Panc1 (cell line): ENCODE data around the gene COX17. TPM values are rescaled to one million over a fixed set of nuclear protein-coding genes. Genes with fewer than 3 reads are reported as not detected.

Experiments used
- ATAC-seq: fragments of 200-7000 bp; cut with Tn5 transposase; 2 replicates; pipeline ENCODE4 v1.9.1; 2020; ENCODE audit warnings: mild to moderate bottlenecking, moderate library complexity
- BruUV-seq: library from RNA; stranded (reverse); fragments of 400-500 nt; replicated peaks from 2 replicates; lab custom pipeline; 2021; lab: Mats Ljungman, UMichigan
- CTCF ChIA-PET: fragments of 300-600 bp; sonication (Branson Sonifier 250); formaldehyde crosslinking; loops from one replicate; lab custom pipeline; 2022; ENCODE audit warnings: antibody characterized with exemption; lab: Charles Lee
- POLR2A ChIA-PET: fragments of 300-600 bp; sonication (Branson Sonifier 250); formaldehyde crosslinking; loops from one replicate; lab custom pipeline; 2022; ENCODE audit warnings: antibody characterized with exemption; lab: Charles Lee
- DNase-seq: peaks from one replicate; pipeline ENCODE4 v3.0.0-alpha.2; 2010; ENCODE audit warnings: low read depth, low spot score
- H3K27ac ChIP-seq: 2 replicates; pipeline ENCODE4 v1.5.1; 2011; ENCODE audit warnings: mild to moderate bottlenecking, low read length, inconsistent platforms
- H3K27me3 ChIP-seq: fragments of 200-500 bp; sonication (Bioruptor generic); 2 replicates; pipeline ENCODE4 v1.6.0; 2014; ENCODE audit warnings: low read length, inconsistent platforms; ENCODE audit not compliant: control insufficient read depth, insufficient read depth
- H3K36me3 ChIP-seq: fragments of 200-500 bp; sonication (Bioruptor generic); 2 replicates; pipeline ENCODE4 v1.5.1; 2014; ENCODE audit warnings: inconsistent platforms, mild to moderate bottlenecking, low read length, moderate library complexity; ENCODE audit not compliant: control insufficient read depth, insufficient read depth
- H3K4me1 ChIP-seq: 2 replicates; pipeline ENCODE4 v1.5.1; 2011; ENCODE audit warnings: inconsistent platforms, mild to moderate bottlenecking, low read length, moderate library complexity; ENCODE audit not compliant: control insufficient read depth, insufficient read depth
- H3K4me3 ChIP-seq, 2 experiments: 2 replicates each; pipeline ENCODE4 v1.5.1; 2011 to 2012; ENCODE audit warnings: low read depth in 2 of 2, low read length in 2 of 2, mild to moderate bottlenecking in 2 of 2, inconsistent platforms in 1 of 2, moderate library complexity in 1 of 2
- H3K9me3 ChIP-seq: fragments of 200-500 bp; sonication (Bioruptor generic); 2 replicates; pipeline ENCODE4 v1.5.1; 2014; ENCODE audit warnings: low read depth, mild to moderate bottlenecking, inconsistent platforms, low read length, moderate library complexity; ENCODE audit not compliant: control insufficient read depth, insufficient read depth
- POLR2AphosphoS5 ChIP-seq: IDR thresholded peaks from 2 replicates; pipeline ENCODE4 v1.6.1; 2012; ENCODE audit warnings: mild to moderate bottlenecking, low read depth, low read length, moderate library complexity
- SIN3A ChIP-seq: IDR thresholded peaks from 2 replicates; pipeline ENCODE4 v1.6.1; 2012; ENCODE audit warnings: low read depth, mild to moderate bottlenecking, low read length, moderate library complexity, borderline replicate concordance; ENCODE audit not compliant: insufficient read depth
- TCF7L2 ChIP-seq: IDR thresholded peaks from 2 replicates; pipeline ENCODE4 v1.6.1; 2011; ENCODE audit warnings: mild to moderate bottlenecking, low read depth, low read length, inconsistent platforms
- in situ Hi-C: cut with HindIII; loops from 2 replicates; pipeline ENCODE4 v1.10.0; 2016; ENCODE audit warnings: low sequenced_read_pairs, low pct_unique_long_range_greater_than_20kb
- intact Hi-C: fragments of 100-400 bp; cut with micrococcal nuclease; formaldehyde crosslinking; loops from one replicate; pipeline ENCODE4 v1.10.0; 2022; ENCODE audit not compliant: unreplicated experiment
- total RNA-seq: library from RNA; stranded (reverse); gene quantifications from one replicate; pipeline ENCODE4 v1.2.1, GENCODE V29; 2021; ENCODE audit not compliant: unreplicated experiment
- TF ChIP-seq, protein P1 (sequence below), 2 experiments: IDR thresholded peaks; 2 replicates each; pipeline ENCODE4 v1.6.1; 2011 to 2012; ENCODE audit warnings: low read depth in 2 of 2, control low read depth in 1 of 2, low read length in 1 of 2, mild to moderate bottlenecking in 1 of 2, moderate library complexity in 1 of 2; ENCODE audit not compliant: insufficient read depth in 1 of 2
- TF ChIP-seq, protein P2 (sequence below): fragments of 450-650 bp; IDR thresholded peaks from 2 replicates; pipeline ENCODE4 v1.5.1; 2017; ENCODE audit warnings: mild to moderate bottlenecking

Gene COX17
- total RNA-seq, 1 experiment from 2014 or later: 81.6 TPM

DNA sequence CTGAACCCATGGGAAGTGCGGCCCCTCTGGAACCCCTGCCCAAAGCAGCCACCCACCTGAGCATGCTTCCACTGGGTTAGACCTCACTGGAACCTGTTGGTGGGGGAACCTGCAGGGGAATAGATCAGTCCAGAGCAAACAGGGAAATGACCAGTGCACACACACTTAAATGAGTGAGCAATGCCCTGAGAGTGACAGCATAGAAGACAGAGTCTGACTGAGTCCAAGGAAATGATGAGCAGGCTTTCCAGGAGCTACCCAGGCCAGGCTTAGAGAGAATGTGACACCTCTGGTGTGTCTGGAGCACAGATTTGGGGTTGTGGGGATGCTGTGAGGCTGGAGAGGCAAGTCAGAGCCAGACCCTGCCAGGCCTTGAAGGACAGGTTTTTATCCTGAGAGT lies 51.0 kb downstream of the COX17 start:
- H3K27me3 ChIP-seq: no peaks in the 10 kb centered on the region; the same call in 1 of the 2 replicates
- no TSS peak for BruUV-seq
- ATAC-seq: no peak
- TF ChIP-seq SIN3A: no peak
- TF ChIP-seq, protein P1, sequence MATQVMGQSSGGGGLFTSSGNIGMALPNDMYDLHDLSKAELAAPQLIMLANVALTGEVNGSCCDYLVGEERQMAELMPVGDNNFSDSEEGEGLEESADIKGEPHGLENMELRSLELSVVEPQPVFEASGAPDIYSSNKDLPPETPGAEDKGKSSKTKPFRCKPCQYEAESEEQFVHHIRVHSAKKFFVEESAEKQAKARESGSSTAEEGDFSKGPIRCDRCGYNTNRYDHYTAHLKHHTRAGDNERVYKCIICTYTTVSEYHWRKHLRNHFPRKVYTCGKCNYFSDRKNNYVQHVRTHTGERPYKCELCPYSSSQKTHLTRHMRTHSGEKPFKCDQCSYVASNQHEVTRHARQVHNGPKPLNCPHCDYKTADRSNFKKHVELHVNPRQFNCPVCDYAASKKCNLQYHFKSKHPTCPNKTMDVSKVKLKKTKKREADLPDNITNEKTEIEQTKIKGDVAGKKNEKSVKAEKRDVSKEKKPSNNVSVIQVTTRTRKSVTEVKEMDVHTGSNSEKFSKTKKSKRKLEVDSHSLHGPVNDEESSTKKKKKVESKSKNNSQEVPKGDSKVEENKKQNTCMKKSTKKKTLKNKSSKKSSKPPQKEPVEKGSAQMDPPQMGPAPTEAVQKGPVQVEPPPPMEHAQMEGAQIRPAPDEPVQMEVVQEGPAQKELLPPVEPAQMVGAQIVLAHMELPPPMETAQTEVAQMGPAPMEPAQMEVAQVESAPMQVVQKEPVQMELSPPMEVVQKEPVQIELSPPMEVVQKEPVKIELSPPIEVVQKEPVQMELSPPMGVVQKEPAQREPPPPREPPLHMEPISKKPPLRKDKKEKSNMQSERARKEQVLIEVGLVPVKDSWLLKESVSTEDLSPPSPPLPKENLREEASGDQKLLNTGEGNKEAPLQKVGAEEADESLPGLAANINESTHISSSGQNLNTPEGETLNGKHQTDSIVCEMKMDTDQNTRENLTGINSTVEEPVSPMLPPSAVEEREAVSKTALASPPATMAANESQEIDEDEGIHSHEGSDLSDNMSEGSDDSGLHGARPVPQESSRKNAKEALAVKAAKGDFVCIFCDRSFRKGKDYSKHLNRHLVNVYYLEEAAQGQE (IDR thresholded peaks at IDR 0.05; ENCODE audit: insufficient read depth in 1 of 2, low read depth in 2 of 2, low read length in 1 of 2): no peak
- no peak for TF ChIP-seq POLR2AphosphoS5
- TF ChIP-seq, protein P2, sequence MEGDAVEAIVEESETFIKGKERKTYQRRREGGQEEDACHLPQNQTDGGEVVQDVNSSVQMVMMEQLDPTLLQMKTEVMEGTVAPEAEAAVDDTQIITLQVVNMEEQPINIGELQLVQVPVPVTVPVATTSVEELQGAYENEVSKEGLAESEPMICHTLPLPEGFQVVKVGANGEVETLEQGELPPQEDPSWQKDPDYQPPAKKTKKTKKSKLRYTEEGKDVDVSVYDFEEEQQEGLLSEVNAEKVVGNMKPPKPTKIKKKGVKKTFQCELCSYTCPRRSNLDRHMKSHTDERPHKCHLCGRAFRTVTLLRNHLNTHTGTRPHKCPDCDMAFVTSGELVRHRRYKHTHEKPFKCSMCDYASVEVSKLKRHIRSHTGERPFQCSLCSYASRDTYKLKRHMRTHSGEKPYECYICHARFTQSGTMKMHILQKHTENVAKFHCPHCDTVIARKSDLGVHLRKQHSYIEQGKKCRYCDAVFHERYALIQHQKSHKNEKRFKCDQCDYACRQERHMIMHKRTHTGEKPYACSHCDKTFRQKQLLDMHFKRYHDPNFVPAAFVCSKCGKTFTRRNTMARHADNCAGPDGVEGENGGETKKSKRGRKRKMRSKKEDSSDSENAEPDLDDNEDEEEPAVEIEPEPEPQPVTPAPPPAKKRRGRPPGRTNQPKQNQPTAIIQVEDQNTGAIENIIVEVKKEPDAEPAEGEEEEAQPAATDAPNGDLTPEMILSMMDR: no peak
- no peak for TF ChIP-seq TCF7L2
- no peak overlapping the region for H3K4me3 ChIP-seq
- intact Hi-C loops (no loop called here), in situ Hi-C loops (no loop called here)
- H3K4me1 ChIP-seq: no peaks in the 10 kb centered on the region
- ChIA-PET POLR2A (interaction anchor here (0.7 kb wide), 1 partner anchor 149 kb away, joined by 3 read pairs; no protein-coding TSS in a partner anchor), CTCF (no interaction called here)
- no peaks in the 10 kb centered on the region for H3K9me3 ChIP-seq
- DNase-seq: no peak
- no peak overlapping the region for H3K27ac ChIP-seq
- H3K36me3 ChIP-seq: no peaks in the 10 kb centered on the region

DNA sequence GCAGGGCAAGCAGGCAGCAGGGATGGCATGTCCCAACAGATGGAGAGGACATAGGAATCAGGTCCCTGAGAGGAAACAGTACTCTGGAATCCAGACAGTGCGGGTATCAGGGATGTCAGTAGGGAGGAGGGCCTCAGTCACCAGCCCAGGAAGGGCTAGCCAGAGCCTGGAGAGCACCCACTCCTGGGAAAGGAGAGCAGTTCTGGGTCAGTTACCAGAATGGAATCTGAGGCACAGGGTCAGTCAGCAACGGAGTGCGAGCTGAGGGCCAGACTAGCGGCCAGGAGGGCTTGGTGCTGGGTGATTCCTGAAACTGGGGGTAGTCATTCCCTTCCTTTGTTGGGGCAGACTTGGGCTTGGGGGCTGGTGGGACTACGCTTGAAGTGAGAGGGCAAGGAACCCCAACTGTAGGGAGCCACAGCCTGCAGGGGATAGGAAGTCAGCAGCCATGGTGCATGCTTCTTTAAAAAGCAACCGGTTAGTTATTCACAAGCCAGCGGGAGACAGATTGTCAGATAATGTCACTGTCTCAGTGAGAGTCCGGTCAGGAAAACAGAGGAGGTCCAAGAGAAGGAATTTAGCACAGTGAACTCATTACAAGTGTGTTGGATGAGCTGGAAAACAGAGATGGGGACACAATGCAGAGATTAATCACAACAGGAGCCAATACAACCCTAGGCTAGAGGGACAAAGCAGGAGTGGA lies 51.6 kb downstream of the COX17 start:
- Histone ChIP-seq H3K27ac (no peak overlapping the region), H3K9me3 (no peaks in the 10 kb centered on the region), H3K4me1 (no peaks in the 10 kb centered on the region), H3K4me3 (no peak overlapping the region), H3K36me3 (no peaks in the 10 kb centered on the region), H3K27me3 (no peaks in the 10 kb centered on the region; the same call in 1 of the 2 replicates)
- intact Hi-C loops (no loop called here), in situ Hi-C loops (no loop called here)
- no TSS peak for BruUV-seq
- TF ChIP-seq, protein P2: no peak
- TF ChIP-seq, protein P1 (IDR thresholded peaks at IDR 0.05; ENCODE audit: insufficient read depth in 1 of 2, low read depth in 2 of 2, low read length in 1 of 2): no peak
- TF ChIP-seq POLR2AphosphoS5: no peak
- TF ChIP-seq TCF7L2: no peak
- TF ChIP-seq SIN3A: no peak
- ChIA-PET POLR2A (no interaction called here), CTCF (no interaction called here)
- ATAC-seq: no peak
- no peak for DNase-seq
